Fibroblast of mammary gland (primary cell): ENCODE data around the gene EIF4E.

ENCODE experiments used
- DNase-seq: peaks from one replicate; pipeline ENCODE4 v3.0.0-alpha.2; 2010; ENCODE audit warnings: low read depth
- H3K4me3 ChIP-seq: 2 replicates; pipeline ENCODE4 v1.5.1; 2011; ENCODE audit warnings: low read depth, mild to moderate bottlenecking, low read length, moderate library complexity; ENCODE audit not compliant: control insufficient read depth
- TF ChIP-seq, protein P1 (sequence below): conservative IDR thresholded peaks from 2 replicates; pipeline ENCODE4 v1.5.1; 2011; ENCODE audit warnings: low read depth, low read length, inconsistent platforms; ENCODE audit not compliant: control insufficient read depth, insufficient read depth

The EIF4E gene

DNA sequence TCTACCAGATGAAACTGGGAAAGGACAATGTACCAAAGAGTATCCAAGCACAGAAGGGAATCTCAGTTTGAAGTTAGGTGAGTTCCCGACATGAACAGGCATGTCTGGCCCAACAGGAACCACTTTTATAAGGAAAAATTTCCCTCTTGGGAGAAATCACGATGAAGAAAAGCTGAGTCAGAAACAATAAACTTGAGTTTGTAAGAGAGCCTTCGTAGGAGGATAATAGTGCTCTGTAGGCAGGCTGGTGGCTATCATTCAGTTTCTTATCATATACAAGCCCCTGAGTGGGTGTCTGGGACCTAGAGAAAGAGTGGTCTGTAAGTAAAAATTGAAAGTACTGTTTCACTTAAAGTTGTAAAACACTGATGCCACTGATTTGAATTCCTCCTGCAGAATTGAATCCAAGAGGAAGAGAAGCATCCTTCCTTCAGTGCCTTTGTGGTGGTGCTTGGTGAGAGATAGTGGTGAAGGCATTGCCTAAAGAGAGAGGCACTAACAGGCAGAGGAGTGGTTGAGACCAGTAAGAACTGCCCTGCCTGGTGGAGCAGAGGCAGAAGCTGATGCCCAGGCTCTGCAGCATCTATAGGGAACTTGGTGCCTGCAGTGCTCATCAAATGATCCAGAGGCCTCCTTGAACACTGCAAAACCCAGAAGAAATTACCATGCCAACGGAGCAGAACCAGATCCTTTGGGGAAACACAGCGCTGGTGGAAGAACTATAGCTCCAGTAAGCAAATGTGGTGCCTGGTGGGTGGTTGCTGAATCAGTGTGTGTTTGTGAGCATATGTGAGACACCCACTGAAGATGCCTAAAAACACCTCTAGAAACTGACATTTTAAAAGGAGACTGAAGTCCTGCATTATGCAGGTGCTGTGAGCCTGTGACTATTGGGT is 34.9 kb upstream of the EIF4E start:
- peak; percentile 59 for DNase-seq
- no peak overlapping the region for H3K4me3 ChIP-seq
- TF ChIP-seq, protein P1, sequence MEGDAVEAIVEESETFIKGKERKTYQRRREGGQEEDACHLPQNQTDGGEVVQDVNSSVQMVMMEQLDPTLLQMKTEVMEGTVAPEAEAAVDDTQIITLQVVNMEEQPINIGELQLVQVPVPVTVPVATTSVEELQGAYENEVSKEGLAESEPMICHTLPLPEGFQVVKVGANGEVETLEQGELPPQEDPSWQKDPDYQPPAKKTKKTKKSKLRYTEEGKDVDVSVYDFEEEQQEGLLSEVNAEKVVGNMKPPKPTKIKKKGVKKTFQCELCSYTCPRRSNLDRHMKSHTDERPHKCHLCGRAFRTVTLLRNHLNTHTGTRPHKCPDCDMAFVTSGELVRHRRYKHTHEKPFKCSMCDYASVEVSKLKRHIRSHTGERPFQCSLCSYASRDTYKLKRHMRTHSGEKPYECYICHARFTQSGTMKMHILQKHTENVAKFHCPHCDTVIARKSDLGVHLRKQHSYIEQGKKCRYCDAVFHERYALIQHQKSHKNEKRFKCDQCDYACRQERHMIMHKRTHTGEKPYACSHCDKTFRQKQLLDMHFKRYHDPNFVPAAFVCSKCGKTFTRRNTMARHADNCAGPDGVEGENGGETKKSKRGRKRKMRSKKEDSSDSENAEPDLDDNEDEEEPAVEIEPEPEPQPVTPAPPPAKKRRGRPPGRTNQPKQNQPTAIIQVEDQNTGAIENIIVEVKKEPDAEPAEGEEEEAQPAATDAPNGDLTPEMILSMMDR = no peak

DNA sequence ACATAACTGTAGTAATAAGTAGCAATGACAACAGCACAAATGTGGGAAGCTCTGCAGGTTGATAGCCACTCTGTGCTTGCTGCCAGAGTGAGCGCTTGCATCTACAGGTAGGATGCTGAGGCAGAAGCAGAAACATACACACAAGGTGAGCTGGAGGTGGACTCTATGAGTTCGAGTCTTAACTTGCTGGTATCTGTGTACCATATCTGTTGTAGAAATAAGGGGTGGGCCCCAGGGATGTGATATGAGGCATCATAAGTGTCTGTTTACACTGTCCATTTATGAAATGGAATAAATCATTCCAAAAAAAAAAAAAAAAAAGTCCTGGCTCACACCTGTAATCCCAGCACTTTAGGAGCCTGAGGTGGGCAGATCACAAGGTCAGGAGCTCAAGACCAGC is 32.8 kb upstream of the EIF4E start:
- H3K4me3 ChIP-seq = no peak overlapping the region
- TF ChIP-seq, protein P1 = no peak
- no peak for DNase-seq

DNA sequence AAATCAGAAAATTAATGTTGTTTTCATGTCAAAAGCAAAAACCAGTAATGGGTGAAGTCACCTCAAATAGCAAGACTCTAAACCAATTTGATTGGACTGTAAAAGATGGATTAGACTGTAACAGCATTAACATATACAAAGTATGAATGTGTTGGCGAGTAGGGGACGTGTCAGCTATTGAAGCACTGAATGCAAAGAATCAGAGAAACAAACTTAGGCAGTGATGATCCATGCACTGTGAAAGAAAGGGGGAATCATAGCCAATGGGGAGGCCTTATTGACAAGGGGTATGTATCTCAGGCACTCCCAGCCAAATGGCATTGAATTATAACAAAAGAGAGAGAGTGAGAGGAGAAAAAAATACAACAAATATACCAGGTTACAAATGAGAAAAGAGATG is 30.5 kb upstream of the EIF4E start:
- H3K4me3 ChIP-seq = no peak overlapping the region
- TF ChIP-seq, protein P1 = no peak
- DNase-seq = no peak

DNA sequence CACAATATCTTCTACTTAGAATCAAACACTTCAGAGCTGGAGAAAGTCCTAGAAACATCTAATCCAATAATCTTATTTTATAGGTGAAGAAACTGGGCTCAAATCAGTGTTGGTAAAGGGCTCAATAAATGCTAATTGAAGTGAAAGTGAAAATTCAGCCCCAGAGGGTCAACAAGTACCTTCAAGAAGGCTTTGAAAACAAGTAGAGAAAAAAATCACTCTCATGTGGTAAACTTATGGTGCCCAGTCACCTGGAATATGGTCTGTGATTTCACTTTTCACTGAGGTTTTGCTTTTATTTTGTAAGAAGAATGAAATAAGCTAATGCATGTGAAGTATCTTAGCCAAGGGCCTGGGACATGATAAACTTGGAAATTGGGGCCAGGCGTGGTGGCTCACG is 29.1 kb upstream of the EIF4E start:
- TF ChIP-seq, protein P1 = no peak
- DNase-seq = no peak
- H3K4me3 ChIP-seq = no peak overlapping the region

DNA sequence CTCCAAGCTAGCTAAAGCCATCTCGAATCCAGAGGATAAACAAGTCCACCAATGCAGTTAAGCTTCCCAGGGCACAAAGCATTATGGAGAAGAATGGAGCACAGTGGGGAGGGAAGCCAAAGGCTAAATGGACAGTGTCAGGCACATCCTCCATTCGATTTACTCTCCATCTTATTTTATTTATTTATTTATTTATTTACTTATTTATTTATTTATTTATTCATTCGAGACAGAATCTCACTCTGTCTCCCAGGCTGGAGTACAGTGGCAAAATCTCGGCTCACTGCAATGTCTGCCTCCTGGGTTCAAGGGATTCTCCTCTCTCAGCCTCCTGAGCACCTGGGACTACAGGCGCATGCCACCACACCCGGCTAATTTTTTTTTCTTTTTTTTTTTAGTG is 26.3 kb upstream of the EIF4E start:
- TF ChIP-seq, protein P1 = no peak
- DNase-seq = no peak
- no peak overlapping the region for H3K4me3 ChIP-seq

DNA sequence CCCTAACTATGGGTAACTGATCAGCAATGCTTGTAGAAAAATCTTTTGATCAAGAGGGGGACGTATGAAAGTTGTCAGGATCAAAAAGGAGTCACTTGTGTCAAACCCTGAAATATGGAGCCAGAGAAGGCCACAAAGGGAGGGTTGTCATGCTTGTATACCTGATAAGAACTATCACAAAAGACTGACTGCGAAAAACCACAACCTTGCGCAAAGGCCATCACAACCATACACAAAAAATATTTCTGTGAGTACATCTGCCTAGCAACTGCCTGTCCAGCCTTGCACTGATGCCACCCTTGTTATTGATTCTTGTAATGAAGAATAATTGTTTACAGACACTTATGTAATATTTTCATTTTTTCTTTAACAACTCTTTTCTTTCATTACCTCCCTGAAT is 22.8 kb upstream of the EIF4E start:
- no peak overlapping the region for H3K4me3 ChIP-seq
- TF ChIP-seq, protein P1 = no peak
- DNase-seq = no peak

DNA sequence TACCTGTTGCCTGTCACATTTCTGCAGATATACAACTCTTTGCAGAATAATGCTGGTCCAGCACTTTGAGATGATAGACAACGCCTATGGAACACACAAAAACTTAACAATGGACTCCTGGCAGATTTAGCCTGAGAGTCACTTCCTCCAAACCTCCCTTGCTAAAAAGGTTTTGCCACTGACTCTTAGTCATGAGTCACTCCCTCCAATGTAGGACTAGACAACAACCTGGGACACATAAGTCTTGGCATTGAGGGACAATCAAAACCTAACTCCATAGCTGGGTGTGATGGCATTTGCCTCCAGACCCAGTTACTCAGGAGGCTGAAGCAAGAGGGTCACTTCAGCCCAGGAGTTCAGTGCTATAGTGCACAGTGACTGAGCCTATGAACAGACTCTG is 22.0 kb upstream of the EIF4E start:
- TF ChIP-seq, protein P1 = no peak
- no peak overlapping the region for H3K4me3 ChIP-seq
- peak; percentile 19 for DNase-seq
